PFSK-1 (cell line): Measurements from ENCODE around the gene BRD7. TPM values are rescaled to one million over a fixed set of nuclear protein-coding genes. Genes with fewer than 3 reads are reported as not detected.

Experiments used
- FOXP2 ChIP-seq: optimal IDR thresholded peaks from 2 replicates; pipeline ENCODE3; 2011; ENCODE audit warnings: borderline replicate concordance, control low read depth, inconsistent platforms; ENCODE audit not compliant: insufficient read depth; ENCODE audit errors: extremely low read length, extremely low read depth
- POLR2AphosphoS5 ChIP-seq: IDR thresholded peaks from 2 replicates; pipeline ENCODE4 v1.6.1; 2012; ENCODE audit warnings: low read depth, mild to moderate bottlenecking, control low read depth, low read length, moderate library complexity
- REST ChIP-seq, 2 experiments: IDR thresholded peaks; 2 replicates each; pipeline versions ENCODE4 v1.6.1 to v1.8.0; 2011 to 2012; ENCODE audit warnings: low read depth in 2 of 2, low read length in 2 of 2, control low read depth in 1 of 2, inconsistent platforms in 1 of 2, mild to moderate bottlenecking in 1 of 2, moderate library complexity in 1 of 2; ENCODE audit not compliant: insufficient read depth in 1 of 2
- SIN3A ChIP-seq: IDR thresholded peaks from 2 replicates; pipeline ENCODE4 v1.6.1; 2012; ENCODE audit warnings: mild to moderate bottlenecking, low read length, moderate library complexity, borderline replicate concordance; ENCODE audit not compliant: insufficient read depth
- TAF1 ChIP-seq: IDR thresholded peaks from 2 replicates; pipeline ENCODE4 v1.6.1; 2012; ENCODE audit warnings: low read length, control low read depth, borderline replicate concordance; ENCODE audit not compliant: insufficient read depth
- polyA plus RNA-seq: library from polyadenylated mRNA; unstranded; fragments of >200 nt; gene quantifications from one replicate; pipeline ENCODE4 v1.2.1, GENCODE V29; 2012; ENCODE audit warnings: low read depth, missing spikeins; ENCODE audit not compliant: insufficient read length

Gene BRD7
- polyA plus RNA-seq, result 25.3 TPM

- TF ChIP-seq TAF1, result peak; percentile 61; the same call in 1 of the 2 replicates
- TF ChIP-seq REST (IDR thresholded peaks at IDR 0.05; ENCODE audit: insufficient read depth in 1 of 2, low read depth in 2 of 2, low read length in 2 of 2), result no peak
- no peak for TF ChIP-seq POLR2AphosphoS5
- TF ChIP-seq SIN3A, result no peak
- TF ChIP-seq FOXP2, result no peak
These were observed at the start of gene BRD7 for GRCh38 chr16:50368410-50369132. BRD7 (minus strand) TSS chr16:50368988; CDS start chr16:50368774, 214 bp downstream.

GRCh38 chr16:50416388-50416787 lies 47.6 kb upstream of the BRD7 start:
- no peak for TF ChIP-seq REST (IDR thresholded peaks at IDR 0.05; ENCODE audit: insufficient read depth in 1 of 2, low read depth in 2 of 2, low read length in 2 of 2)
- no peak for TF ChIP-seq SIN3A
- no peak for TF ChIP-seq POLR2AphosphoS5
- no peak for TF ChIP-seq TAF1
- TF ChIP-seq FOXP2, result no peak

- no peak for TF ChIP-seq SIN3A
These were observed 45.4 kb upstream of the BRD7 start for GRCh38 chr16:50414152-50414551.

- no peak for TF ChIP-seq SIN3A
- TF ChIP-seq FOXP2, result no peak
- TF ChIP-seq POLR2AphosphoS5, result no peak
- TF ChIP-seq TAF1, result no peak
- no peak for TF ChIP-seq REST (IDR thresholded peaks at IDR 0.05; ENCODE audit: insufficient read depth in 1 of 2, low read depth in 2 of 2, low read length in 2 of 2)
These were observed 42.2 kb upstream of the BRD7 start for GRCh38 chr16:50411034-50411433.

GRCh38 chr16:50408001-50408561 lies 39.3 kb upstream of the BRD7 start:
- no peak for TF ChIP-seq TAF1
- TF ChIP-seq SIN3A, result no peak
- no peak for TF ChIP-seq REST (IDR thresholded peaks at IDR 0.05; ENCODE audit: insufficient read depth in 1 of 2, low read depth in 2 of 2, low read length in 2 of 2)
- TF ChIP-seq POLR2AphosphoS5, result no peak

- TF ChIP-seq POLR2AphosphoS5 (no peak), FOXP2 (no peak), SIN3A (no peak), TAF1 (no peak), REST (IDR thresholded peaks at IDR 0.05; ENCODE audit: insufficient read depth in 1 of 2, low read depth in 2 of 2, low read length in 2 of 2) (no peak)
These were observed 38.6 kb upstream of the BRD7 start for GRCh38 chr16:50407351-50407750.
